ENCODE data around the gene TCOF1. TPM values are rescaled to one million over a fixed set of nuclear protein-coding genes. Genes with fewer than 3 reads are reported as not detected.

Gene TCOF1
- total RNA-seq, 2 experiments from 2014 or later = 40.4 to 43.2 TPM

- Mint-ChIP-seq H3K4me3 (no peak overlapping the region), H3K9me3 (no peaks in the 10 kb centered on the region), H3K4me1 (ENCODE audit: low read depth) (no peaks in the 10 kb centered on the region), H3K27me3 (no peaks in the 10 kb centered on the region), H3K27ac (no peak overlapping the region), H3K36me3 (ENCODE audit: low read depth) (no peaks in the 10 kb centered on the region)
- no peak overlapping the region for H3K4me3 ChIP-seq (ENCODE audit: low read length)
- no peak for ATAC-seq (ENCODE audit: poor library complexity)
- peaks cover 0 to 3% of the 10 kb centered on the region in 2 experiments for H3K27me3 ChIP-seq (ENCODE audit: control insufficient read depth in 1 of 2, insufficient read depth in 2 of 2, low read length in 2 of 2)
- DNase-seq = no peak
- peaks cover 0 to 7% of the 10 kb centered on the region in 2 experiments for H3K9me3 ChIP-seq (ENCODE audit: control insufficient read depth in 1 of 2, insufficient read depth in 1 of 2, low read length in 2 of 2)
- ChIA-PET POLR2A (no interaction called here), CTCF (interaction anchor here (0.8 kb wide), 1 partner anchor 10 kb away, joined by 3 read pairs; no protein-coding TSS in a partner anchor)
- no peaks in the 10 kb centered on the region for H3K4me1 ChIP-seq (ENCODE audit: insufficient read depth, low read length)
- H3K36me3 ChIP-seq (ENCODE audit: insufficient read depth, low read length) = no peaks in the 10 kb centered on the region
- no peak overlapping the region for H3K27ac ChIP-seq (ENCODE audit: low read depth in 1 of 2, low read length in 2 of 2)
- intact Hi-C loops (cut with DNase I, micrococcal nuclease) = no loop called here
- TF ChIP-seq, protein P1, sequence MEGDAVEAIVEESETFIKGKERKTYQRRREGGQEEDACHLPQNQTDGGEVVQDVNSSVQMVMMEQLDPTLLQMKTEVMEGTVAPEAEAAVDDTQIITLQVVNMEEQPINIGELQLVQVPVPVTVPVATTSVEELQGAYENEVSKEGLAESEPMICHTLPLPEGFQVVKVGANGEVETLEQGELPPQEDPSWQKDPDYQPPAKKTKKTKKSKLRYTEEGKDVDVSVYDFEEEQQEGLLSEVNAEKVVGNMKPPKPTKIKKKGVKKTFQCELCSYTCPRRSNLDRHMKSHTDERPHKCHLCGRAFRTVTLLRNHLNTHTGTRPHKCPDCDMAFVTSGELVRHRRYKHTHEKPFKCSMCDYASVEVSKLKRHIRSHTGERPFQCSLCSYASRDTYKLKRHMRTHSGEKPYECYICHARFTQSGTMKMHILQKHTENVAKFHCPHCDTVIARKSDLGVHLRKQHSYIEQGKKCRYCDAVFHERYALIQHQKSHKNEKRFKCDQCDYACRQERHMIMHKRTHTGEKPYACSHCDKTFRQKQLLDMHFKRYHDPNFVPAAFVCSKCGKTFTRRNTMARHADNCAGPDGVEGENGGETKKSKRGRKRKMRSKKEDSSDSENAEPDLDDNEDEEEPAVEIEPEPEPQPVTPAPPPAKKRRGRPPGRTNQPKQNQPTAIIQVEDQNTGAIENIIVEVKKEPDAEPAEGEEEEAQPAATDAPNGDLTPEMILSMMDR (IDR thresholded peaks at IDR 0.05) = no peak
Observed at GRCh38 chr5:150309886-150310239, 47.6 kb upstream of the TCOF1 start.

- ChIA-PET POLR2A (no interaction called here), CTCF (interaction anchor here (0.8 kb wide), 1 partner anchor 9 kb away, joined by 3 read pairs; no protein-coding TSS in a partner anchor)
- H3K9me3 Mint-ChIP-seq = no peaks in the 10 kb centered on the region
- no peak for DNase-seq
- Histone ChIP-seq H3K4me1 (ENCODE audit: insufficient read depth, low read length) (no peaks in the 10 kb centered on the region), H3K9me3 (ENCODE audit: control insufficient read depth in 1 of 2, insufficient read depth in 1 of 2, low read length in 2 of 2) (peaks cover 0 to 7% of the 10 kb centered on the region in 2 experiments), H3K27ac (ENCODE audit: low read depth in 1 of 2, low read length in 2 of 2) (no peak overlapping the region), H3K27me3 (ENCODE audit: control insufficient read depth in 1 of 2, insufficient read depth in 2 of 2, low read length in 2 of 2) (peaks cover 0 to 3% of the 10 kb centered on the region in 2 experiments), H3K36me3 (ENCODE audit: insufficient read depth, low read length) (no peaks in the 10 kb centered on the region), H3K4me3 (ENCODE audit: low read length) (no peak overlapping the region)
- no peaks in the 10 kb centered on the region for H3K36me3 Mint-ChIP-seq (ENCODE audit: low read depth)
- no peak for ATAC-seq (ENCODE audit: poor library complexity)
- H3K27ac Mint-ChIP-seq = no peak overlapping the region
- no peak overlapping the region for H3K4me3 Mint-ChIP-seq
- intact Hi-C loops (cut with DNase I, micrococcal nuclease) = no loop called here
- TF ChIP-seq, protein P1 (IDR thresholded peaks at IDR 0.05) = no peak
- no peaks in the 10 kb centered on the region for H3K4me1 Mint-ChIP-seq (ENCODE audit: low read depth)
- no peaks in the 10 kb centered on the region for H3K27me3 Mint-ChIP-seq
Observed at GRCh38 chr5:150310246-150310645, 47.3 kb upstream of the TCOF1 start.

GRCh38 chr5:150311015-150311692 lies 46.3 kb upstream of the TCOF1 start:
- ChIA-PET CTCF (no interaction called here), POLR2A (no interaction called here)
- Mint-ChIP-seq H3K4me3 (no peak overlapping the region), H3K27me3 (no peaks in the 10 kb centered on the region), H3K27ac (no peak overlapping the region), H3K9me3 (no peaks in the 10 kb centered on the region), H3K36me3 (ENCODE audit: low read depth) (no peaks in the 10 kb centered on the region), H3K4me1 (ENCODE audit: low read depth) (no peaks in the 10 kb centered on the region)
- Histone ChIP-seq H3K27me3 (ENCODE audit: control insufficient read depth in 1 of 2, insufficient read depth in 2 of 2, low read length in 2 of 2) (peaks cover 0 to 3% of the 10 kb centered on the region in 2 experiments), H3K4me3 (ENCODE audit: low read length) (no peak overlapping the region), H3K9me3 (ENCODE audit: control insufficient read depth in 1 of 2, insufficient read depth in 1 of 2, low read length in 2 of 2) (peaks cover 0 to 7% of the 10 kb centered on the region in 2 experiments), H3K4me1 (ENCODE audit: insufficient read depth, low read length) (no peaks in the 10 kb centered on the region), H3K27ac (ENCODE audit: low read depth in 1 of 2, low read length in 2 of 2) (no peak overlapping the region), H3K36me3 (ENCODE audit: insufficient read depth, low read length) (no peaks in the 10 kb centered on the region)
- TF ChIP-seq, protein P1 (IDR thresholded peaks at IDR 0.05) = no peak
- intact Hi-C loops (cut with DNase I, micrococcal nuclease) = no loop called here
- DNase-seq (no peak), ATAC-seq (ENCODE audit: poor library complexity) (no peak)
